ENCODE results near the gene MAG. TPM values are rescaled to one million over a fixed set of nuclear protein-coding genes. Genes with fewer than 3 reads are reported as not detected.
"Not testable (repeated sequence)": the region's sequence is repeated elsewhere in the genome, so short reads cannot be mapped to it uniquely, and the experiment has no call there.

Gene MAG
- total RNA-seq, 1 experiment from 2014 or later, result not detected

DNA sequence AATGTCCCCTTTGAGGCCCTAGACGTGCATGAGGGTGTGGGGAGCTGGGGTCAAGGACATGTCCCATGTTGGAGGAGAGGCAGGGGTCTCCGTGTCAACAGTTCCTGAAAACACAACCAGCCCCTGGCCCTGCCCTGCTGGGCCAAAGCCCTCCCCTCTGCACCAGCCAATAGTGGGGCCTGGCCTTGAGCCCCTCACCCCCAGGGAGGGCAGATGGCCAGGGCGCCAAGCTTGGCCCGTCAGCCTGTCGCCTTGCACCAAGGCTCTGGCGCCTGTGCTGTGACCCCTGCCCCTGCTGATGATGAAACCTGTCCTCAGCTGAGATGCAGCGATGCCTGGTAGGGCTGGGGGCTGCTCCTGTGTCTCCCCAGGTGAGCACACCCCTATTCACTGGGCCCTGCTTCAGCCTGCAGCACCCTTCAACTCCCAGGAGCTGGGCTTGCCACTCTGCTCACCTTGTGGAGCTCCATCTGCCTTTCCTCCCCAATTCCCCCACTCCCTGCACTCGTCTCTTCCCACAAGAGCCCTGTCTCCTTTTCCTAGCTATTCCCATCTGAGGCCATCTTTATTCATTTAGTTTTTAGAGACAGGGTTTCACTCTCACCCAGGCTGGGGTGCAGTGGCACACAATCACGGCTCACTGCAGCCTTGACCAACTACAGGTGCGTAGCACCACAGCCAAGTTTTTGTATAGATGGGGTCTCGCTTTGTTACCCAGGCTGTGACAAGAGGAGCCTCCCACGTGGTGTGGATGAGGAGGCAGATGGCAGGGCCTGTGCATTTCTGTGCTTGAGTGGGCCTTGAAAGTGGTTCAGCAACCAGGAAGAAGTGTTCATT lies 11.8 kb upstream of the MAG start:
- DNase-seq (ENCODE audit: extremely low read depth, low read depth), result no peak

DNA sequence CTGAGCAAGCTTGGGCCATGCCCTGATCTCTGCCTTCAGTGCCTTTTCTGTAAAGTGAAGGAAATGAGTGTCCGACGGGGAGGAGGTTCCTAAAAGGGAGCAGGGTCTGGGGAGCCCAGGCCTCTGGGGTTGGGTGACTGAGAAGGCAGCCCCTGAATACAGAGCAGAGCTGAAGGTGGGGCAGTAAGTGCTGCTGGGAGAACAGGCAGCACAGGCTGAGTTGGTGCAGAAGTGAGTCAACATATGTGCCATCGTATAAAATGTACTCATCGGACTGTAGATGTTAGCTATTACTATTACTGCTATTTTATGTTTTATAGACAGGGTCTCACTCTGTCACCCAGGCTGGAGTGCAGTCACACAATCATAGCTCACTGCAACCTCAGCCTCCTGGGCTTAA lies 10.7 kb upstream of the MAG start:
- no peak for DNase-seq (ENCODE audit: extremely low read depth, low read depth)

DNA sequence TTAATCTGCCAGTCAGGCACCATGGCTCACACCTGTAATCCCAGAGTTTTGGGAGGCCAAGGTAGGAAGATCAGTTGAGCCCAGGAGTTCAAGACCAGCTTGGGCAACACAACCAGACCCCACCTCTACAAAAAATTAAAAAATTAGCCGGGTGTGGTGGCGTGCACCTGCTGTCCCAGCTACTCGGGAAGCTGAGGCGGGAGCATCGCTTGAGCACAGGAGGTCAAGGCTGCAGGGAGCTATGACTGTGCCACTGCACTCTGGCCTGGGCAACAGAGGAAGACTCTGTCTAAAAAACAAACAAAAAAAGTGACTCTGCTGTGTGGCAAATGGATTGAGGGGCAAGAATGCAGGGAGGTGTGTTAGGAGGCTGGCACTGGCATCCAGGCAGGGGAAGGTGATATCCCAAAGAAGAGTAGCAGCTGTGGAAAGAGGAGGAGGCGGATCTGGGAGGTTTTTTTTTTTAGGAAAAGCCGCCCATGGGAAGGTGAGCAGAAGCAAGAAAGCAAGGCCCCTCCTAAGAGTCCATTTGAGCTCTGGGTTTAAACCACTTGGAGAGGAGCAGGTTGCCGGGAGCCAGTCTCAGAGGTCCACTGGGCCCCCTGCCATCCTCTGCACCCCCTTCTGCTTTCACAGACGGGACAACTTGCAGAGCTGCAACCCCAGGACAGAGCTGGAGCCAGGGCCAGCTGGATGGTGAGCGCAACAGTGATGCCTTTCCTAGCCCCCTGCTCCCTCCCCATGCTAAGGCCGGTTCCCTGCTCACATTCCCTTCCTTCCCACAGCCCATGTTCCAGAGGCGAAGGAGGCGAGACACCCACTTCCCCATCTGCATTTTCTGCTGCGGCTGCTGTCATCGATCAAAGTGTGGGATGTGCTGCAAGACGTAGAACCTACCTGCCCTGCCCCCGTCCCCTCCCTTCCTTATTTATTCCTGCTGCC lies 7.5 kb upstream of the MAG start:
- no peak for DNase-seq (ENCODE audit: extremely low read depth, low read depth)

DNA sequence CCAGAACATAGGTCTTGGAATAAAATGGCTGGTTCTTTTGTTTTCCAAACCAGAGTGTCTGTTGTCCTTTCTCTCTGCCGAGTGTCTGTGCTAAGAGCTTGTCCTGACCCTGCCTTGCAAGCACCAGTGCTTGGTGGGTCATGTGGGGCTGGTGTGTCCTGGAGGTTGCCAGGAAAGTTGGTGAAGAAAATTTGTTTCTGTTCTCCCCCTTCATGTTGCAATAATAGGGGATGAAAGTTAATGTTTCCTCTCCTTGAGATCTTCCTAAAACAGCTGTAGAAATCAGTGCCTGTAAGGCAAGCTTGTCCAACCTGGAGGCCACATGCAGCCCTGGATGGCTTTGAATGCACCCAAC lies 6.9 kb upstream of the MAG start:
- no peak for DNase-seq (ENCODE audit: extremely low read depth, low read depth)

DNA sequence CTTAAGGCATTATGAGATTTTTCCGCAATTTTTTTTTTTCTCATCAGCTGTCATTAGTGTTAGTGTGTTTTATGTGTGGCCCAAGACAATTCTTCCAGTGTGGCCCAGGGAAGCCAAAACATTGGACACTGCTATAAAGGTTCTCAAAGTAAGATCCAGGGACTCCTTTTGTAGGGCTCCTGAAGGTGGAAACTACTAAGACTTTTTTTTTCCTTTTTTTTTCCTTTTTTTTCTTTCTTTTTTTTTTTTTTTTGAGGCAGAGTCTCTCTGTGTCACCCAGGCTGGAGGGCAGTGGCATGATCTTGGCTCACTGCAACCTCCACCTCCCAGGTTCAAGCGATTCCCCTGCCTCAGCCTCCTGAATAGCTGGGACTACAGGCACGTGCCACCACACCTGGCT lies 6.5 kb upstream of the MAG start:
- not testable (repeated sequence) for DNase-seq (ENCODE audit: extremely low read depth, low read depth)

DNA sequence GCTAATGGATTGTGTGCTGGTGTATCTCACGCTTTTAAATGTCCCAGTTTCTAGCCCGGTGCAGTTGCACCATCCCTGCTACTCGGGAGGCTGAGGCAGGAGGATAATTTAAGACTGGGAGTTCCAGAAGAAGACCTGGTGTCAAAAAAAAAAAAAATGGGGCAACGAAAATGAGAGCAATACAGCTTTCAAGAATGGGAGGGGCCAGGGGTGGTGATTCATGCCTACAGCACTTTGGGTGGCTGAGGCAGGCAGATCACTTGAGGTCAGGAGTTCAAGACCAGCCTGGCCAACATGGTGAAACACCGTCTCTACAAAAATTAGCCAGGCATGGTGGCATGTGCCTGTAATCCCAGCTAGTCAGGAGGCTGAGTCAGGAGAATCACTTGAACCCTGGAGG lies 5.9 kb upstream of the MAG start:
- DNase-seq (ENCODE audit: extremely low read depth, low read depth), result not testable (repeated sequence)

DNA sequence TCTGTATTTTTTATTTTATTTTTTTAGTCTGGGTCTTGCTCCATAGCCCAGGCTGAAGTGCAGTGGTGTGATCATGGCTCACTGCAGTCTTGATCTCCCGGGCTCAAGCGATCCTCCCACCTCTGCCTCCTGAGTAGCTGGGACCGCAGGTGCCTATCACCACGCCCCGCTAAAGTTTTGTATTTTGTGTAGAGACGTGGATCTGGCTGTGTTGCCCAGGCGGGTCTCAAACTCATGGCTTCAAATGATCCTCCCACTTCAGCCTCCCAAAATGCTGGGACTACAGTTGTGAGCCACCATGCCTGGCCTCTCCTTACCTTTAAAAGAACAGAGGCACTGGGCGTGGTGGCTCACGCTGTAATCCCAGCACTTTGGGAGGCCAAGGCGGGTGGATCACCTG lies 4.2 kb upstream of the MAG start:
- no peak for DNase-seq (ENCODE audit: extremely low read depth, low read depth)

DNA sequence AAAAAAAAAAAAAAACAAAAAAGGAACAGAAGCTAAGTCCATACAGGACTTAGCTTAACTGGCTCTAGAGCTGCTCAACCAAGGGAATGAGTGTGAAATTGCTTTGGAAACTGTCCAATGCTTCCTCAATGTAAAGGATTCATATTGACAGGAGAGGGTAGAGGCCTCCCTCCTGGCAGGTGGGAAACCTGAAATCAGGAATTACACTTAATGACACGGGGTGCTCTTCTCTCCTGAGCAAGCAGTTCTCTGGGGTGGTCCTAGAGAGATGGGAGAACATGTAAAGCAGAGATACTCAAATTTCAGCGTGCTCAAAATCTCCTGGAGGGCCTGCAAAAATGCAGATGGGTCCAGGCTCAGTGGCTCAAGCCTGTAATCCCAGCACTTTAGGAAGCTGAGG lies 3.6 kb upstream of the MAG start:
- DNase-seq (ENCODE audit: extremely low read depth, low read depth), result no peak

DNA sequence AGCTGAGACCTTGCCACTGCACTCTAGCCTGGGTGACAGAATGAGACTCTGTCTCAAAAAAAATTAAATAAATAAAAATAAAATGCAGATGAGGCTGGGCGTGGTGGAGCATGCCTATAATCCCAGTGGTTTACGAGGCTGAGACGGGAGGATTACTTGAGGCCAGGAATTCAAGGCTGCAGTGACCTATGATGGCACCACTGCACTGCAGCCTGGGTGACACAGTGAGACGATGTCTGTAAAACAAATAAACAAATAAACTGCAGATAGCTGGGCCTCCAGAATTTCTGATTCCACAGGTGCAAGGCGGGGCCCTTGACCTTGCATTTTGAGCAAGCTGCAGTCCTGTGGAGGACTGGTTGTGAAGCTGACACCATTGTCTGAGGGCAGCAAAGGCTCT lies 3.1 kb upstream of the MAG start:
- DNase-seq (ENCODE audit: extremely low read depth, low read depth), result no peak

DNA sequence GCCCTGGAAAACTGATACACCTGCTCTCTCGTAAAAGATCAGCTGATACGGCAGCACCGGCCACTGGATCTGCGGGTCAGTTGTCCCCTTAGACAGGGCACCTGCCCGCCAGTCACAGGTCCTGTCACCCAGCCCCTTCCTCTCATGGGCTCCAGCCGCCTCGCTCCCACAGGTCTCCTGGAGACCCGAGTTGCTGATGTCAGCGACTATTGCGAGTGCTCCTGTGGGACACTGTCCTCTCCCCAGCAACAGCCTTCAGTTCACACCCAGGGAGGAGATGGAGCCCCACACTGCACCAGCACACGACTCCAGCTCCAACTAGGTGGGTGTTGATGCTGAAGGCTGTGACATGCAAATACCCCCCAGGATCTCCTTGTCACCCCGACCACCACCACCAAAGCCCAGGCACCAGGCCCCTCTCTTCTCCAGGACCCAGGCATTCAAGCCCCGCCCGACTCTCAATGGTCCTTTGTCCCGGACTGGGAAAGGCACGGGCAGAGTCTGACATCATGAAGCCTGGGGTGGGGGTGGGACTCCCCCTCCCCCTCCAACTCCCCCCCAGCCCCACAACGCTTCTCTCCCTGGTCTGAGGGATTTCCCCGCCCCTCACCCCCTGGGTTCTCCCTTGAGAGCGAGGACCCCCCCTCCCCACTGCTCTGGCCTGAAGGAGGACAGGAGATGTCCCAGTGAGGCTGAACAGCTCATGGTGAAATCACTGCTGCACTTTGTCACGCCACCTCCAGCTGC lies 1.4 kb upstream of the MAG start:
- DNase-seq (ENCODE audit: extremely low read depth, low read depth), result no peak

DNA sequence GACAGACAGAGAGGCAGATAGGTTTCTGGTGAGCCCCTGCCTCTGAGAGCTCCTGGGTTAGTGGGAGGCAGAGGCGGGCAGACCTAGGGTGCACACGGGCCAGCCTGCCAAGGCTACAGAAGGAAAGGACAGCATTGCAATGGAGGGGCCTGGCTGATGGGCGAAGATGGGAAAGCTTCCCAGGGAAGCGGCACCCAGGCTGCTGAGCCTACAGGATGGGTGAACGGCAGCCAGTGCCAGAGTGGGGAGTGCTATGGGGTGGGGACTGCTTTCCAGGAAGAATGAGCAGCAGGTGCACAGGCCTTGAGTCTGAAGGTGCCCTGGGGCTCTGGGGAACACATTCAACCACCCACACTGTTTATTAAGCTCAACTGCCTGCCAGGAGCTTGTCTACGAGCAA lies 702 bp upstream of the MAG start:
- DNase-seq (ENCODE audit: extremely low read depth, low read depth), result no peak

DNA sequence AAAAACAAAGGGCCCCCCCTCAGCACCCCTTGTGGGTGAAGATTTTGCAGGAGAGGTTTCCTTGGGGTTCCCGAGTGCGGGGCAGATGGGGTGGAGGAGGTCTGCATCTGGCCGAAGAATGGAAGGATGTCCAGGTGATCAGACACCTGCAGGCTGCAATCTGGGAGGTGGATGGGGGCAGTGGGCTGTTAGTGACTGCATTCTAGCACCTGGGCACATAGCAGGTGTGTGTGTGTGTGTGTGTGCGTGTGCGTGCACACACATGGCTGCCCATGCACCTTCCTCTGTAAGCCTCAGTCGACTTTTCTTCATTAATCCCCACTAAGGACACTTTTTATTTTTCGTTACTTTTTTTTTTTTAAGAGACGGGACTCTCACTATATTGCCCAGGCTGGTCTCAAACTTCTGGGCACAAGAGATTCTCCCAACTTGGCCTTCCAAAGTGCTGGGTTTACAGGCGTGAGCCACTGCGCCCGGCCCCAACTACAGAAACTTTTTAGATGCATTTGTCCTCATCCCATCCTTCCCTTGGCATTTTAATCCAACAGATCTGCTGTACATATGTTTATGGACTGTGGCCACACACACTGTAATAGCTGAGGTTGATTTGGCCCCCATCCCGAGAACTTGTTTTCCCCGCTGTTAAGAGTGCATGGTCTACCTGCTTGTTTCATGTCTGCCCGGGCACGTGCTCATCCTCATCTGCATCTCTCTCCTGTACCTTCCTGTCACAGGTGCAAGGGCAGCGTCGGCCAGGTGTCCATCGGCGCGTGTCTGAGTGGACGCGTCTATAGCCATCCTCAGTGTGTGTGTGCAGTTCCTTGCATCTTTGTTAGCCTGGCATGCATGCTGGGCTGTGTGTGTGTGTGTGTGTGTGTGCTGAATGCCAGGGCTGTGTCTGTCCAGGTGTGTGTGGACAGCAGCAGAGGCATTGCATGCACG lies 731 bp downstream of the MAG start:
- no peak for DNase-seq (ENCODE audit: extremely low read depth, low read depth)

DNA sequence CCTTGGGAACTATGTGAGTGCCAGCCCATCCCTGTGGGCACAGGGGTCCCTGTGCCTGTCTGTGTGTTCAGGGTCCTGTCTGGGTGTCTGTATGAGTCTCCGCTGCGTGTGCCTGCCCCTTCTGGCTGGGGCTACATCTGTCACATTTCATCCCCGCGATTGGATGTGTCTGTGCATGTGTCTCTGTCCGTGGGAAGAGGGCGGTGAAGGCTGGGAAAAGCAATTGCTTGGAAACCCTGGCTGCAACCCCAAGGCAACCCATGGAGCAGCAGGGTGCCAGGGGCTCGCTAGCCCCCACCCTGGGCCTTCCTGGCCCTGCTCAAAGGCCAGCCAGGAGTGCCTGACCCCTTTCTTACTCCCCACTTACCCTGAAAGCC lies 1.4 kb downstream of the MAG start:
- no peak for DNase-seq (ENCODE audit: extremely low read depth, low read depth)

DNA sequence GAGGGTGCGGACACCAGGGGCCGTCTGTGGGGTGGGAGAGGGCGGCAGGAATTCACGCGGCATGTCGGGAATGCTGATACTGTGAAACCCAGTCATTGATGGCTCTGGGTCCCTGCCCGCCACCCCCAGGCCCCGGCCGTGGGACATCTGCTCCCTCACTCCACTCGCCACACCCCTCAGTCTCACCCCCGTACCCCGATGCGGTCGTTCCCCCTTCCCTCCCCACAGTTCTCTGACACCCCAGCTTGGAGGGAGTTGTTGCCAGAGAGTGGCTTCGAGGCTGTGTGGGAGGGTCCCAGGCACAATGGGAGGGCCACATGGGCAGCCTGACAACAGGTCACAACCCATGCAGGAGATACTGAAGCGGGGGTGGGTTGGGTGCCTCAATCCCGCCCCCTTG lies 1.8 kb downstream of the MAG start:
- DNase-seq (ENCODE audit: extremely low read depth, low read depth), result no peak

DNA sequence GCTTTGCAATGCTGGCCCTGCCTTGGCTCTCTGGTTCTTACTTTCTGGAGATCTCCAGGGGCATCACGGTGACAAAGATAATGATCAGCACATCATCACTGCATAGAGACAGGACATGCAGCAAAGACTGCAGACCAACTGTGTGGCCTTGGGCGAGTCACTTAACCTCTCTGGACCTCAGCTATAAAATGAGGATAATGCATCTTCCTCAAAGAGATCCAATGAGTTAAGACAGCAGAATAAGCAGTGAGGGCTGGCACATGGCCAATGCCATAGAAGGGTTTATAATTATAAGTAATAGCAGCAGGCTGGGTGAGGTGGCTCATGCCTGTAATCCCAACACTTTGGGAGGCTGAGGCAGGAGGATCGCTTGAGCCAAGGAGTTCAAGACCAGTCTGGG lies 2.4 kb downstream of the MAG start:
- no peak for DNase-seq (ENCODE audit: extremely low read depth, low read depth)

DNA sequence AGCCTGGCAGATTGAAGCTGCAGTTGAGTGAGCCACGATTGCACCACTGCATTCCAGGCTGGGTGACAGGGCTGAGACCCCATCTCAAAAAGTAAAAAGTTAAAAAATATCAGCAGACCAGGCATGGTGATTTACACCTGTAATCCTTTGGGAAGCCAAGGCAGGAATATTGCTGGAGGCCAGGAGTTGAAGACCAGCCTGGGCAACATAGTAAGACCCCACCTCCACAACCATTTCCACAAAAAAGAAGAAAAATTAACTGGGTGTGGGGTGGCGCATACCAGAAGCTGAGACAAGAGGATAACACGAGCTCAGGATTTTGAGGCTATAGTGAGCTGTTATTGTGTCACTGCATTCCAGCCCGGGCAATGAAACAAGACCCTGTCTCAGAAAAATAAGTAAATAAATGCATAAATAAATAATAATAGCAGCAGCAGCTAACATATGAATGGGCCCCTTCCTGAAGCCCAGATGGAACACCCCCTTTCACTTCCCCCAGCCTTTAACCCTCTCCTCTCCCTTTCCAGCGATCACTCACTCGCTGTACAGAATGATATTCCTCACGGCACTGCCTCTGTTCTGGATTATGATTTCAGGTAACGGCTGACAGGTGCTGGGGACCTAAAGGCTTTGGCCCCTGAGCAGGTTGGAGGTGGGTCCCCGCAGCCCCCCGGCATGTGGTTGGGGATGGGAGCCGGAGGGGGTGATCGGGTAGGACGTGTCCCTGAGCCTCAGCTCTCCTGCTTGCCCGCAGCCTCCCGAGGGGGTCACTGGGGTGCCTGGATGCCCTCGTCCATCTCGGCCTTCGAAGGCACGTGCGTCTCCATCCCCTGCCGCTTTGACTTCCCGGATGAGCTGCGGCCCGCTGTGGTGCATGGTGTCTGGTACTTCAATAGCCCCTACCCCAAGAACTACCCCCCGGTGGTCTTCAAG lies 3.2 kb downstream of the MAG start:
- DNase-seq (ENCODE audit: extremely low read depth, low read depth), result no peak

DNA sequence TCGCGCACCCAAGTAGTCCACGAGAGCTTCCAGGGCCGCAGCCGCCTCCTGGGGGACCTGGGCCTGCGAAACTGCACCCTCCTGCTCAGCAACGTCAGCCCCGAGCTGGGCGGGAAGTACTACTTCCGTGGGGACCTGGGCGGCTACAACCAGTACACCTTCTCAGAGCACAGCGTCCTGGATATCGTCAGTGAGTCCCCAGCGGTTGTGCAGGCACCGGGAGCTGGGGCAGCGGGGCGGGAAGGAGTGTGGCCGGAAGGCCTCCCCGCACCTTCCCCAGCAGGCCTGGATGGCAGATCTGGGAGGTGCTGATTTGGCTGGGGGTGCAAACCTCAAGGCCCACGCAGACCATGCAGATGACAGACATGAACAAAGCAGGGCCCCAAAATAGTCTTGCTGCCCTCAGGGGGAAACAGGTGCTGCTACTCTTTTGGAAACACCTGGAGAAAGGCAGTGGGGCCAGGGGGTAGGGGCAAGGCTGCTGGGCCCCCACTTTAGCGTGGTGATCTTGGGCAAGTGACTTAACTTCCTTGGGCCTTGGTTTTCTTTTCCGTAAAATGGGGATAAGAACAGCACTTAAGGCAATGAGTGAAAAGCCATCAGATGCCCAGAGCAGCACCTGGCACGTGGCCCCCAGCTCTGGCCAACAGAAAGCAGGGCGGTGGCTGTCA lies 4.0 kb downstream of the MAG start:
- no peak for DNase-seq (ENCODE audit: extremely low read depth, low read depth)
